EH (cell line): ENCODE measurements around the gene YY1.
A peak's percentile ranks its signal among the peaks of the same experiment; 100 is the strongest.
"Not testable (repeated sequence)": the region's sequence is repeated elsewhere in the genome, so short reads cannot be mapped to it uniquely, and the experiment has no call there.

Experiments
- DNase-seq: peaks from one replicate; pipeline ENCODE4 v3.0.0-alpha.2; 2015; ENCODE audit warnings: low read depth

Gene YY1

DNA sequence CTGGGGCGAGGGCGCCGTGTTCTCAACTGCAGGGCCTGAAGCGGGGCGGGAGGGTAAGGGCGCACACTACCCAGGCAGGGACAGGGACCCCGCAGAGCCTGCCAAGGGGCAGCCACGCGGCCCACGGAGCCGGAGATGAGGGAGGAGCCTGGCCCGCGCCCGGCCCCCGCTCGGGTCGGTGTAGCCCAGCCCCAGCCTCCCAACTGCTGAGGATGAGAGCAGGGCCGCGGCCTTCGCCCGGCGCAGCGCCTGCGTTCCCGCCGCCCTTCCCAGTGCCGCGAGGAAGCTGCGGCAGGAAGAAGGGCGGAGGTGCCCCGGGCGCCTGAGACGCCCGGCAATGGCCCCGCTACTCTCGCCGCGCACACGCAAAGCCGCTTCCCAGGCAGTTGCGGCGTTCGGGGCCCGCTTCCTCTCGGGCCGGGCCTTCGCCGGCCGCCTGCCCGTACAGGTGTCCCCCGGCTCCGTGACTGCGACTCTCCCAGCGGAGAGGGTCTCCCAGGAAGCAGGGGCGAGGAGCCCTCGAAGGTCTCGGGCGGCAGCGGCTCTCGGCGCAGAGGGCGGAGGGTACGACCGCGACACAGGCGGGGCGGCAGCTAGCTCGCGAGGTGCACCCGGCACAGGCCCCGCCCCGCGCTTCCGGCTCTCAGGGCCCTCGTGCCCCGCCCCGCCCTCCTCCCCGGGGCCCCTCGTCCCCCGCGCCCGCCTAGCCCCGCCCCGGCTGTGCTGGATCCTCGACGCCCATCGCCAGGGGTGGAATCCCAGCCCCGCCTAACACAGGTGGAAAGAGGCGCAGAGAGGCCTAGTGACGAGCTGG lies 24.8 kb upstream of the YY1 start:
- DNase-seq = peak; percentile 79

DNA sequence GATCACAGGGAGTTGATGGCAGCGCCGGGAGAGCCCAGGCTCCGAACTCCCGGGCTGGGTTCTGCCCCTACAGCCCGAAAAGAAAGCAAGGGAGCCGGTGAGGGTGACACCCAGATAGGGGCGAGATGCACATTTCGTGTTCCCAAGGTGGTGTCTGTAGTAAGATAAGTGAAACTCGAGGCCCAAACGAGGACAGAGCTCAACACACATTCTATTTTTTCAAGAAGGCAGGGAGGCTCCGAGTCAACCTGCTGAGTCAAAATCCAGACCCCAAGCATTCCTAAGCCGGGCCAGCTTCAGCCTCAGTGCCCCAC lies 24.2 kb upstream of the YY1 start:
- no peak for DNase-seq

DNA sequence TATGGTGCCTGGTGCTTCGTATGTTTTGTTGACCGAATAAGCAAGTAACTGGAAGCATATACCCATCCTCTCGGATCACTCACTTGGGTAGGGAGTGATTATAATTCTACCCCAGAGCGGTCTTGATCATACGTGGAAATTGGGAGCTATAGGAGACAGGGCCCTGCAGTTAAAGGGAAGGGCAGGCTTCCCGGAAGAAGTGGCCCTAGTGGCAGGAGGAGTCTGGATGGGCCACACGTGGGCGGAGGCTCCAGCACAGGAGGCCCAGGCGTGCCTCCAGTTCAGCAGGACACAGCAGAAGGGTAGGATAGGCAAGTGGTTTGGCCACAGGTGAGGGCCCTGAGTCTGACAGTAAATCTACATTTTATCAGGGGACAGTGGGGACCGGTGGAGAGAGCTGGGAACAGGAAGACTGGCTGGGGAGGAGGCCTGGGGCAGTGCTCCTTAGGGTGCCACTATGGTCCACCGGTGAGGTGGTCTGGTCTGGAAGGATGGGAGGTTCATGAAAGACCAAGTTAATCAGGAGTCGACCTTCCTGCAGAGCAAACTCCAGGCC lies 23.5 kb upstream of the YY1 start:
- no peak for DNase-seq

DNA sequence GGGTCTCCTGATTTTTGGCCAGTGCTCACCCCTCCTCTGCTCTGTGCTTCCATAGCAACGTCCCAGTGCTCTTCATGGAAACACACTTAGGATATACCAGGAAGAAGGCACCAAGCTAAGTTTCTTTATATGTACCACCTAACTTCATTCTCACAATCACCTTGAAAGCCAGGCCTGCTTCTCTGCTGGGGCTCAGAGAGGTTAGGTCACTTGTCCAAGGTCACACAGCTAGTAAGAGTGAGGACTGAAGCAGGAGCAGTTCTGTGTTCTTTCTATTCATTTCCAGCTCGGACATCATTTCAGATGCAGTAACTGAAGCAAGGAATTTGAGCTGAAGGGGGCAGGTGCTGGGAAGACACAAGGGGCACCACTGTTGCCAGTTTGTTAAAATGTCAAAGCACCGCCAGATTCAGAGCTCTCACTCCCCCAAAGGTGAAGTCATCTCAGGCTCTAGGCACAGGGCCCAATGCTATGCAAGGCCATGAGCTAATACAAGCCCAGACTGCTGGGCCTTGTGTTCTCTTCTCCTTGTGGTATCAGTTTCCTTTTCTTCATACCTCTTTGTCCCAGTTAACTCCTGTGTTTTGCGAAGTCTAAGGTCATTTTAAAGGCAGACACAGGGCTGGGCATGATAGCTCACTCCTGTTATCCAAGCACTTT lies 19.7 kb upstream of the YY1 start:
- no peak for DNase-seq

DNA sequence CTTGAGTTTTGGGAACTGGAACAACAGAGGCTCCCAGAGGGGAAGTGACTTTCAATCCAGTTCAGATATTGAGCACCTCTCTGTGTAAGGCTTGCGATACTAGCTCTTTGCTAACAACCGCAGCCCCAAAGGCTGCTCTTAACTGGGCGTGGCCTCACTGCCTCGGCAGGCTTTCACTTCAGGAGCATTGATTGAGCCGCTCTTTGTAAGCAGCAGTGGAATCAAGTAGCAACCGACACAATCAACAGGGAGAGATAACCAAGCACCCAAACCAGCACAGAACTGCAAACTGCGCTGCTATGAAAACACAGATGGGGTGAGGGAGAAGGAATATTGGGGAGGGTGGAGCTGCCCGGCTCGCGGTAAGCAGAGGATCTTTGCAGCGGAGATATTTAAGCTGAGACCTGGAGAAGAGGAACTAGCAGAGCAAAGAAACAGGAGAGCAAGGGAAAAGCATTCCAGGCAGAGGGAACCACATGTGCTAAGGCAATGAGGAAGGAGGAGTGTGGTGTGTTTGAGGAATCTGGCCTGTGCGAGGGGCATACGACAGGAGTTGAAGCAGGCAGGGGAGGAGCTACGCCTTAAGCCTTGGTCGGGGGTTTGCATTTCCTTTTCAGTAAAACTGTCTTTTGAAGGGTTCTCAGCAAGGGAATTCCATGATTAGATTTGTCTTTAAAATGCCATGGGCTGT lies 17.3 kb upstream of the YY1 start:
- peak; percentile 67 for DNase-seq

DNA sequence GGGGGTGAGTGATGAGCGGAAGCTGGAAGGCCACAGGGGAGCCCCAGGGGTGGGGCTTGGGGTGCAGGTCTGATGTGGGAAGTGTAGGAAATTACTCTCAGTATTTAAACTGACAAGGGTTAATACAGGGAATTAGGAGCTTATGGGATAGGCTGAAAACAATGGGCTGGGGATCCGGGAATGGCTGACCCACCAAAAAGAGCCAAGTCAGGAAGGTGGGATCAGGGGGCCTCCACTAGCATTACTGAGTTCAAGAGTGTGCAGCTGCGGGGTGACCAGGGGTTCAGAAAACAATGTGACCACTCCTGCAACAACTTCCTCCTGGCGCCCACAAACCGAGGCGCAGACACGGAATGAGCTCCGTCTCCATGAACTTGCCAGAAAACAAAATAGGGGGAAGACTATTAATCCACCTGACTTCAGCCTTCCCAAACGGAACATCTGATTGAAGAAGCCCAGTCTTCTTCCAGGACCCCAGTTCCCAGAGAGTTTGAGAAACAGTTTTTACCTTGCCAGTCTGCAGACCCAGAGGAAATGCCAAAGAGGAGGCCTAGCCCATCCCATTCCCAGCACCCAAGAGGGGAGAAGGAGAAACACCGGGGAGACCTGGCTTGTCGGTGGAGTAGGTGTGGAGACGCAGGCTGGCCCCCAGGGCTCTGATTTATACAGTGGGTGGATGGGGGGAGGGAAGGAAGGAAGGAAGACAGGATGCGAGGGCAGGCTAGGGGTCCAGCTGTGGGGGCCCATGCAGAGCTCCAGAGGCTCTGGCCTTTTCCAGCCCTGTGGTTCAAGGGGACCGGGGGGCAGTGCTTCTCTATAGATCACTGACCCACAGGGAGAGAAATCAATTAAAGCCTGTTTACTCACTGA lies 16.5 kb upstream of the YY1 start:
- DNase-seq = no peak

DNA sequence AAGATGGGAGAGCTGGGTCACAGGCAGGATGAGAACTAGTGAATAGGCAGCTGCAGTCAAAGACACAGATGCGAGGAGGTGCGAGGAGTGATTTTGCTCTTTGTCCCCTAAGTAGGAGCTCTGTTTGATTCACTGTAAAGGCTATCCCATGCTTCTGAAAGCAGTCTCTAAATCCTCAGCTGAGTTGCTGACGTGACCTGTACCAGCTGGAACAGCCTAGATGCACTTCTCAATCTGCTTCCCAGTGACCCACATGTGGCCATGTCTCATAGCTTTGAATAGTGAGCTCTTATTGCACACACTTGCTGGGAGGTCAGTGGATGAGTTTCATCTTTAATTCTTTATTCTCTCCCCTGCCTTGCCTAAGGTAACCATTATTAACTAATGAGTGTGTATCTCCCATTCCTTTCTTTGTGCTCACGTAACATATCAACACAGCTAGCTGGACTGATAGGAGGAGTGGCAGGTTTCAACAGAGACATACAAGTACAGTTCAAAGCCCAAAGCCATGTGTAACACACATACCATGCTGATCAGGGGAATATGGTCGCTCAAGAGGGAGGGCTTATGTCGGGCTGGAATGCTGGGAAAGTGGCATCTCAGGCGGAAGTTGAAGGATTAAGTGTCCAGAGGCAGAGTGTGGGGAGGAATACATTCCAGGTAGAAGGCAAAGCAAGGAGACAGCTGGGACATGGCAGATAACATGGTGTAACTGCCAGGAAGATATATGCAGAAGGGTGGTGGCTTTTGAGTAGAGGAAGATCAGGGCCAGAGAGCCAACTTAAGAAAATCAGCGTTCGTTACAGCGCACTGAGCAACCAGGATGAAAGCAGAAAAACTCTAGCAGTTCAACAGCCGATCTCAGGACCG lies 15.4 kb upstream of the YY1 start:
- no peak for DNase-seq

DNA sequence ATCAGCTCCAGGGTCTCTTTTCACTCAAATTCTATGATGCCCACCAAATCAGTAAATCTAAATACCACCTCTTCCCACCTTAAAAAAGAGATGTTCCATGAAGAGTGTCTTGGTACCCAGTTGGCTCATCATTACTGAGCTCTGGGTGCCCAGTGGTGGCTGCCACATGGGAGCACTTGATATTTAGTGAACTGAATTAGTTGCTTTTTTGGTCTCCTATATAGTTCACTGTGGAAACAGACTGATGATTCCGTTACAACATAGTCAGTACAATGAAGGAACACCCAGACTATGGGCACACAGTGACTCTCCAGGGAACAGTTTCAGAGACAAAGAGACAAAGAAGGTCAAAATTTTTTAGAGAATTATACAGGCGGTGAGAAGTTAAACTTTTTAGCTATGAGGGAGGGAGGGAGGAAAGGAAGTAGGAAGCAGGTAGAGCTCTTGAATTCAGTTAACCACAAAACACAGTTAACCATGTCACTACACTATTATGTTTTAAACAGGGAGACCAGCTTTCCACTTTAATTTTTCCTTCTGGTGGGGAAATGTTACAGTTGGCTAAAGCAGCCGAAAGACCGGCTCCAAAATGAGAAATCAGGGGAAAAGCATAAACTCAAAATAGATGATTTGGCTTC lies 14.6 kb upstream of the YY1 start:
- DNase-seq = no peak

DNA sequence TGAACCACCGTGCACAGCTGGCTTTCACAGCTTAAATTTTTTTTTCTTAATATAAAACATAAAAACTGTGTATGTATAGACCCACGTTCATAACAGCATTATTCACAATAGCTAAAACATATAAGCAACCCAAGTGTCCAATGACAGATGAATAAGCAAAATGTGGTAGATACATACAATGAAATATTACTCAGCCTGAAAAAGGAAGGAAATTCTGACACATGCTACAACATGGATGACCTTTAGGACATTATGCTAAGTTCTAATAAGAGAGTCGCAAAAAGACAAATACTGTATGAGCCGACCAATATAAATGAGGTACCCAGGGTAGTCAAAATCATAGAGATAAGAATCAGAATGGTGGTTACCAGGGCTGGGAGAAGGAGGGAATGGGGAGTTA lies 13.8 kb upstream of the YY1 start:
- no peak for DNase-seq

DNA sequence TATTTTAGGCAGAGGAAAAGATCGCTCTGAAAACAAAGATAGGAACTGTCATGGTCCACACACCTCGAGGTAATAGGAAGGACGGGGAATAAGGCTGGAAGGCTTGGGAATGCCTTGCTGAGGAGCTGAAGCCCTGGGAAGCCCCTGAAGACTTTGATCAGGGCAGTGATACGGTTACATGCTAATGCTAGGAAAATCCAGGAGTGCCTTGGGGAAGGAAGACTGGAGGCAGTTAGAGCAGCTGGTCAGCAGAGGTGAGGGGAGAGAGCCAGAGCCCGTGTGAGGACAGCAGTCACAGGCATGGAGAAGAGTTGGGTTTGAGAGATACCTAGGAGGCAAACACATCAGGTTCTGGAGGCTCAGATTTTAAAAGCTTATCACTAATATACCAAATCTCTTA lies 8.6 kb upstream of the YY1 start:
- no peak for DNase-seq

DNA sequence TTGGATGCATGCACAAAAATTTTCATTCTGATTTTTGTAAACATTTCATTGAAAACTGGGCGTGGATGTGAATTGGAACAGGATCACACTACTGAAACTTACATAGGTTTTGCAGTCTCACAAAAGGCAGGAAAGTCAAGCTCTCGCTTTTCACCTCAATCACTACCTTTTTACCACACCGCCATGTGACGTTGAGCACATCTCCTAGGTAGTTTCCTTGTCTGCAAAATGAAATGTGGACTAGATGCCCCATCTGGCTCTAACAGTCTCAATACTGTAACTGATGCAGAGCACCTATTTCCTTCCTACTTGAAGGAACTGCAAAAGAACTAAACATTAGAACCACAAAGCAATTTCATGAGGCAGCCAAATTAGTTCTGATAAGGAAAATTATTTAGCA lies 4.4 kb upstream of the YY1 start:
- DNase-seq = no peak

DNA sequence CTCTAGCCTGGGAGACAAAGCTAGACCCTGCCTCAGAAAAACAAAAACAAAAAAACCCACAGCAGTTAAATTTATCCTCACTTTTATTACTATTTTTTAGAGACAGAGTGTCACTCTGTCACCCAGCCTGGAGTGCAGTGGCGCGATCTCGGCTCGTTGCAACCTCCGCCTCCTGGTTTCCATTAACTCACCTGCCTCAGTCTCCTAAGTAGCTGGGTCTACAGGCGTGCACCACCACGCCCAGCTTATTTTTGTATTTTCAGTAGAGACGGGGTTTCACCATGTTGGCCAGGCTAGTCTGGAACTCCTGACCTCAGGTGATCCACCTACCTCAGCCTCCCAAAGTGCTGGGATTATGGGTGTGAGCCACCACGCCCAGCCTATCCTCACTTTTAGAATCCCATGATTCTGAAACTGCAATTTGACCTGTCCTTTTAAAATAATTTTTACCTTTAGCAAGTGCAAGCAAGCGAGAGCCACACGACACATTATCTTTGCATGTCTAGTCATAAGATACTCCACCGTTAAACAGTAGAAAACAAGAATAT lies 2.6 kb upstream of the YY1 start:
- DNase-seq = not testable (repeated sequence)

DNA sequence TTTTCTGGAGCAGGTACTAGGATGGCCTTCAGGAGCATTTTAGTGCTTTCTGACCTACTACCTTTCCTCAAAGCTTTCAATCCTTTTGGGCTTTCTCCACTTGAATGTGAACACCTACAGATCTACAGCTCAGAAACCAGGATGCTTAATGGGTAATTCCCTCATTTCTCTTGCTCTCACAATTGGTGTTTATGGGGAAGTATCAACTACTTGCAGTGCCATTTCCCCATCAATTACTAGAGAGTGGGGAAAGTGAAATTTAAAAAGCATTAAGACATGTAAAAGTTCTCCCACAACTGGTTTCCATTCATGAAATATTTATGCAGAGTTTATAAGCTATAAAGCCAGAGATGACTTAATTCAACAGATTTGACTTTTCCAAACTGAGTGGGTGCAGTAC lies 2.1 kb upstream of the YY1 start:
- DNase-seq = no peak

DNA sequence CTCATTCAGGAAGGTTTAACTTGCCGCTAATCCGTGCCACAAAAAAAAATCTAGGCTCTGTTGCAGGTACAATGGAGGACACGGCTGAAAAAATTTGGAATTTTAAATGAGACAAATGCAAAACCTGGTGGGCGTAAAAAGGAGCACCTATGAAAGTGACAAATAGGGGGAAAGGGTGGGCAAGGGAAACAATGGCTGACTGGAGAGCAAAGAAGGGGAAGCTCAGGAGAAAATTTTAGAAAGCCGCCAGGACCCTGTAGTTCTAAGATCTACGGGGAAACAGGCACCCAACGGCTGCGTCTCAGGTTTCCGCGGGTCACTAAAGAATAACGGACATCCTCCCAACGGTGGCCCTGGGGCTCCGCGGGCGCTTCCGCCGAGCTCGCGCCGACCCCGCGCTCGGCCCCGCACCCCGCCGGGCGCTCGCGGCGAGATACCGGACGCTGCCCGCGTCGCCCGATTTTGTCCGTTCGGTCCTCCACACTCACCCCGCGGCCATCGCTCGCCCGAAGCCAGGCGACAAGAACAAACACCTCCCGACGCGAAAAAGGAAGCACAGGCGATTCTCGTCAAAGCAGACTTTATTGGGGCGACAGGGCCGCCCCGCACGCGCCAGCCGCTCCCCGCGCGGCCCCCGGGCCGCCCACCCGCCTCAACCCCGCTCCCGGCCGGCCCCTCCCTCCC lies 1.1 kb upstream of the YY1 start:
- peak; percentile 68 for DNase-seq

DNA sequence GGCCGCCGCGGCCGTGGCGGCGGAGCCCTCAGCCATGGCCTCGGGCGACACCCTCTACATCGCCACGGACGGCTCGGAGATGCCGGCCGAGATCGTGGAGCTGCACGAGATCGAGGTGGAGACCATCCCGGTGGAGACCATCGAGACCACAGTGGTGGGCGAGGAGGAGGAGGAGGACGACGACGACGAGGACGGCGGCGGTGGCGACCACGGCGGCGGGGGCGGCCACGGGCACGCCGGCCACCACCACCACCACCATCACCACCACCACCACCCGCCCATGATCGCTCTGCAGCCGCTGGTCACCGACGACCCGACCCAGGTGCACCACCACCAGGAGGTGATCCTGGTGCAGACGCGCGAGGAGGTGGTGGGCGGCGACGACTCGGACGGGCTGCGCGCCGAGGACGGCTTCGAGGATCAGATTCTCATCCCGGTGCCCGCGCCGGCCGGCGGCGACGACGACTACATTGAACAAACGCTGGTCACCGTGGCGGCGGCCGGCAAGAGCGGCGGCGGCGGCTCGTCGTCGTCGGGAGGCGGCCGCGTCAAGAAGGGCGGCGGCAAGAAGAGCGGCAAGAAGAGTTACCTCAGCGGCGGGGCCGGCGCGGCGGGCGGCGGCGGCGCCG lies 381 bp downstream of the YY1 start:
- no peak for DNase-seq

DNA sequence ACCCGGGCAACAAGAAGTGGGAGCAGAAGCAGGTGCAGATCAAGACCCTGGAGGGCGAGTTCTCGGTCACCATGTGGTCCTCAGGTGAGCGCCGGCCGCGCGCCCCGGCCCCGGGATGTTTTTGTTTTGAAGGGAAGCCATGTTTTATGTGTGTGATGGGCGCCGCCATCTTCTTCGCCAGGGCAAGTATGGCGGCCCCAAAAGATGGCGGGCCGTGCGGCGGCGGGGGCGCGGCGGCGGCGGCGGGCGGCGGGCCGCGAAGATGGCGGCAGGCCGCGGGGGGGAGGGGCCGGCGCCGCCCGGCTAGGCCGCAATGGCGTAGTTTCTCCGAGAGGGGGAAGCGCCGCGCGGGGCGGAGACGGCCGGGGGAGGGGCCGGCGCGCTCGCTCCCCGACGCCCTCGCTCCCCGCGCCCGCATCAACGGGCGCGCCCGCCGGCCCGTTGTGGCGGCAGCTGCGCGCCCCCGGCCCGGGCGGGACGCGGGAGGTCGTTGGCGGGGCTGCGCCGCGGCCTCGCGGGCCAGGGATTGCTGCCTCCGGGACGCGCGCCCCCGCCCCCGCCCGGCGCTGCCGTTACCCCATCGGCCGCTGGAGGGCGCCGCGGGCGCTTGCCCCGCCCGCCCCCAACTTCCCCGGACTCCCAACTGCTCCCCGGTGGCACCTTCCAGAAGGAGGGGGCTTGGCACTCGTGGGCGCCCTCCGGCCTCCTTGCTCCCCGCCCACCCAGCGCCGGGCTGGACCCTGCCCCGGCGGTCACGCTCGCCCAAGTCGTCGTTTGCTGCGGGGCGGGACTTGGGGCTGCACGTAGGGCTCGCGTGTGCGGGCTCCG lies 1.1 kb downstream of the YY1 start:
- DNase-seq = peak; percentile 95

DNA sequence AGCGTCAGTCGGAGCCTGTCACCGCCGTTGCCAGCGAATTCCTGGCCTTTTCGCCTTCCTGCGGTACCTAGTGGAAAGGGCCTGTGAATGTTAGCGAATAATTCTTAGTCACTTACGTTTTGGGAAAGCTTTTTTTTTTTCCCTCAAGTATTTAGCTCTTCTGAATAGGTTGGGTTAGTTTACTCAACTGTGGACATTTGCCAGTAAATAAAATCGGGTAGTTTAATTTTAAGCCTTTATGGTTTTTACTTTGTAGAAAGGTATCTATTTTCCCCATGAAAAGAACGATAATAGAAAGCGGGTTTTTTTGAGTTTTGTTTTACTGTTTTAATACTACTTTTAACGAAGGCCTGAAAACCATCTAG lies 1.7 kb downstream of the YY1 start:
- no peak for DNase-seq

DNA sequence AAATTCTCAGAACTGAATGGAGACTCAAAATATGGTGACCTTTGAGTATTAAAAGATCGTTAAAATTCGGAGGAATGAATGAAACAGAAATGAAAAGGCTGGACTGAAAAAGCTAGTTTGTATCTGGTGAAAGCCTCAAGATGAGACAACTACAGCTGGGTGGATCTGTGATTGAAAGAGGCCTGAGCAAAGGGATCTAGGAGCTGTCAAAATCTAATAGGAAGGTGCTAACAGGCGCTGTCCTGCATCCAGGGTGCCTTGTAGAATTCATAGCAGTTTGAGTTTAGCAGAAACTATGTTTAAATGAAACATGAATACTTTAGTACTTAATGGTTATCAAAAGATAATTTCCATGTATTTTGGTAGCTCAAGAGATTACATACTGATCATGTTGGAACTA lies 2.3 kb downstream of the YY1 start:
- DNase-seq = peak; percentile 11
